K562 (cell line): ENCODE results near the gene PYDC1.

Experiments
- BRCA1 ChIP-seq, 2 experiments: fragments of 450-650 bp in 1 of 2; sonication (generic) in 1 of 2; formaldehyde crosslinking in 1 of 2; IDR thresholded peaks; 2 replicates each; pipeline versions ENCODE4 v1.5.0 to v1.6.1; 2017 to 2020; ENCODE audit warnings: mild to moderate bottlenecking in 1 of 2, missing genetic modification reagents in 1 of 2
- CTCF ChIP-seq, 3 experiments: IDR thresholded peaks in 2 of 3; conservative IDR thresholded peaks in 1 of 3; 2 replicates each; pipeline ENCODE4 v1.5.1; 2011 to 2012; ENCODE audit warnings: low read length in 3 of 3, mild to moderate bottlenecking in 3 of 3, control low read depth in 2 of 3, improper control_type of control experiment in 1 of 3, inconsistent platforms in 1 of 3, low read depth in 1 of 3, mixed read lengths in 1 of 3, moderate library complexity in 1 of 3; ENCODE audit not compliant: insufficient read depth in 2 of 3
- ESRRB ChIP-seq: fragments of 250-450 bp; sonication (Bioruptor Pico); IDR thresholded peaks from 2 replicates; pipeline ENCODE4 v1.5.0; 2020; ENCODE audit warnings: mild to moderate bottlenecking, moderate library complexity, borderline replicate concordance
- IRF2 ChIP-seq: sonication (generic); formaldehyde crosslinking; IDR thresholded peaks from 2 replicates; pipeline ENCODE4 v1.8.1; 2022; ENCODE audit warnings: mild to moderate bottlenecking, missing genetic modification reagents
- NELFE ChIP-seq: IDR thresholded peaks from 2 replicates; pipeline ENCODE4 v1.6.1; 2011; ENCODE audit warnings: mild to moderate bottlenecking; ENCODE audit not compliant: insufficient read depth, insufficient read length
- POLR2AphosphoS2 ChIP-seq: IDR thresholded peaks from 2 replicates; pipeline ENCODE4 v1.6.1; 2012; ENCODE audit warnings: low read length, improper control_type of control experiment
- POLR2AphosphoS5 ChIP-seq: IDR thresholded peaks from 2 replicates; pipeline ENCODE4 v1.6.1; 2011; ENCODE audit warnings: mild to moderate bottlenecking, low read depth, low read length, moderate library complexity; ENCODE audit not compliant: control insufficient read depth, insufficient read depth
- SIN3A ChIP-seq, 2 experiments: fragments of 150-350 bp in 1 of 2; IDR thresholded peaks; 2 replicates each; pipeline ENCODE4 v1.6.1; 2011 to 2016; ENCODE audit warnings: borderline replicate concordance in 2 of 2, low read depth in 2 of 2, low read length in 2 of 2, mild to moderate bottlenecking in 2 of 2, moderate library complexity in 2 of 2; ENCODE audit not compliant: control insufficient read depth in 1 of 2
- ZNF584 ChIP-seq: fragments of 200-800 bp; sonication (Bioruptor generic); IDR thresholded peaks from 2 replicates; pipeline ENCODE4 v1.6.1; 2016; ENCODE audit warnings: low read depth, mild to moderate bottlenecking, missing genetic modification characterization, missing compliant biosample characterization
- TF ChIP-seq, protein P1 (sequence below): sonication (generic); formaldehyde crosslinking; IDR thresholded peaks from 2 replicates; pipeline ENCODE4 v1.5.0; 2020; ENCODE audit warnings: missing genetic modification reagents

DNA sequence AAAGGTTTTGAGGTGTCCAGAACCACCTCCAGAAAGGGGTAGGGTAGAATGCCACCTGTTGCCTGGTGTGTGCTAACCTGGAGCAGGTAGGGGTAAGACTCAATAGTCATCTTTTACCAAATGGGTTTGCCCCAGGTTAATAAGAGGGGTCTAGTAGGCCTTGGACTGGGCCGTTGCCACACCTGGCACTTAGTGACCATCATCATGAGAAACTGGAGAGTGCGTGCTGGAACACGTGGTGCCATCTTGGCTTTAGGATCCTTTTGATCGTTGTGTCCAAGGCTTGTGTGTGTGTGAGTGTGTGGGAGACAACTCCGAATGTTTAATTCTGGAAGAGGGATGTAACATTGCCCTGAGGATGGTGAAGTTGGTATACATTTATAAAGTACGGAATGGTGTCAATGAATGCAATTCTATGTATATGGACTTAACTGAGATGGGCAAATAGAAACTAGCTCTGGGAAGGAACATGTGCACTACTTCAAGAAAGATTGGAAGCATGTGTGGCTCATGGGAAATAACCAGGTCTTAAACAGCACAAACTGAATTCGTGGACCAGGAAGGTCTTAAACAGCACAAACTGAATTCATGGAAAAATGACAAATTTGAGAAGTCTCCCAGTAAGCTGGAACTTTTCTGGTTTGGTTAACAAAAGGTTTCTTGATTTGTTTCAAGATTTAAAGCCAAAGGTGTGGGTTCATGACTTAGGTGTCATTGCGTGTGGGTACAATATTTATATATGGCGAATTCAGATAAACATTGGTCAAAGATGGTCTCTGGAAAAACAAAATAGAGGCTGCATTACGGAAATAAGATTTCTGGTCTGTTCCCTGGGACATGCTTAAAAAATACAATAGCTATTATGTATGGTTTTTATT lies 29.8 kb downstream of the PYDC1 start:
- TF ChIP-seq IRF2, result no peak
- no peak for TF ChIP-seq ESRRB (CRISPR knock-in tag)
- TF ChIP-seq POLR2AphosphoS5, result 0 out of 2 replicates have a peak, but pooled peaks have one; percentile 10
- TF ChIP-seq, protein P1, sequence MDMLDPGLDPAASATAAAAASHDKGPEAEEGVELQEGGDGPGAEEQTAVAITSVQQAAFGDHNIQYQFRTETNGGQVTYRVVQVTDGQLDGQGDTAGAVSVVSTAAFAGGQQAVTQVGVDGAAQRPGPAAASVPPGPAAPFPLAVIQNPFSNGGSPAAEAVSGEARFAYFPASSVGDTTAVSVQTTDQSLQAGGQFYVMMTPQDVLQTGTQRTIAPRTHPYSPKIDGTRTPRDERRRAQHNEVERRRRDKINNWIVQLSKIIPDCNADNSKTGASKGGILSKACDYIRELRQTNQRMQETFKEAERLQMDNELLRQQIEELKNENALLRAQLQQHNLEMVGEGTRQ (CRISPR knock-in tag), result no peak
- no peak for TF ChIP-seq CTCF (IDR thresholded peaks at IDR 0.05 in 2 of 3, conservative IDR thresholded peaks at IDR 0.05 in 1 of 3; ENCODE audit: insufficient read depth in 2 of 3, low read depth in 1 of 3, low read length in 3 of 3)
- no peak for TF ChIP-seq NELFE
- TF ChIP-seq BRCA1 (IDR thresholded peaks at IDR 0.05), result no peak
- no peak for TF ChIP-seq BRCA1 (CRISPR knock-in tag; IDR thresholded peaks at IDR 0.05)
- TF ChIP-seq SIN3A (IDR thresholded peaks at IDR 0.05; ENCODE audit: borderline replicate concordance in 2 of 2, control insufficient read depth in 1 of 2, low read depth in 2 of 2, low read length in 2 of 2), result no peak
- TF ChIP-seq POLR2AphosphoS2, result no peak
- no peak for TF ChIP-seq ZNF584 (CRISPR knock-in tag)
